Vagina (tissue), 2 donors: Measurements from ENCODE around the gene CNN3.

Experiments
- POLR2A ChIP-seq, 2 donors: fragments of 450-650 bp; IDR thresholded peaks; one replicate each; pipeline ENCODE4 v1.6.1; 2017; ENCODE audit warnings: antibody characterized with exemption in 2 of 2, mild to moderate bottlenecking in 2 of 2, moderate library complexity in 2 of 2
- POLR2AphosphoS5 ChIP-seq, 2 donors: sonication (generic); formaldehyde crosslinking; IDR thresholded peaks; one replicate each; pipeline ENCODE4 v1.9.0; 2017; ENCODE audit warnings: antibody characterized with exemption in 2 of 2, mild to moderate bottlenecking in 2 of 2, low read depth in 1 of 2; ENCODE audit not compliant: insufficient read depth in 1 of 2
- TF ChIP-seq, protein P1 (sequence below), 3 experiments: fragments of 450-650 bp in 2 of 3; fragments of 200-600 bp in 1 of 3; sonication (generic) in 1 of 3; IDR thresholded peaks; one replicate each; pipeline ENCODE4 v1.5.1; 2017 to 2019; ENCODE audit warnings: antibody characterized with exemption in 3 of 3, mild to moderate bottlenecking in 2 of 3, moderate library complexity in 2 of 3

DNA sequence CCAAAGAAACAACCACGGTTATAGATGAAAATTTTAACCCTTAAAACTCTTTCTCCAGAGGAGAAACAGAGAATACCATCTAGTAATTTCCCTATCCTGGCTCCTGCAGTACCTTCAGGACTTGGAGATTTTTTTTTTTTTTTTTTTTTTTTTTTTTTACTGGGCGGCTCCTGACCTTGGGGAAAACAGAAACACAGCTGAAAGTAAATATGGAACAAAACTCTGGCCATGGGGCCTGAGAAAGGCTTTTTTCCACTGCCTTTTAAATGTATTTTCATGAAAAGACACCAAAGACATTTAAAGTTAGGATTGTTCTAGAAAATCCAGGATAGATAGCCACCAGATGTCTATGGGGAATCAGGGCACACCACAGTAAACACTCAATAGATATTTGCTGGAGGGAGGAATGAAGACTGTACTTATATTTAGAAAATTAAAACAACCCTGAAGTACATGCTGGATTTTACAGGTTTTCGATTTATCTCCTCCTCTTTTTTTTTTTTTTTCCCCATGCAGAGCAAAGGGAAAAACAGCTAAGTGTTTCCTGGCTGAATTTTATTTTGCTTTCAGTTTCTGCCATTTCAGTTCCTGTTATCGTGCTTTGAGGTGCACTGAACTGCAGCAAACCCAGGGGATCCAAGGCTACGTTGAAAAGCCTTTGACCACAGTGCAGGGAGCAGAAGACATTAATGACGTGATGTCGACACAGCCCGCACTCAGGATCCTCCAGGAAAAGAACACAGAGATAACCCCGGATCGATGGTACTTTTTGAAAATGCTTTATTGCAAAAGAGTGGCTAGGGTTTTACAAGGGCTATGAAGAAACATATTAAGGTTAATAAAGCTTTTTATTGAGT lies 35.7 kb upstream of the CNN3 start:
- TF ChIP-seq POLR2A (IDR thresholded peaks at IDR 0.05) (no peak), POLR2AphosphoS5 (IDR thresholded peaks at IDR 0.05; ENCODE audit: insufficient read depth in 1 of 2, low read depth in 1 of 2) (peak in 1 of 2 donors; percentile 10)
- TF ChIP-seq, protein P1, sequence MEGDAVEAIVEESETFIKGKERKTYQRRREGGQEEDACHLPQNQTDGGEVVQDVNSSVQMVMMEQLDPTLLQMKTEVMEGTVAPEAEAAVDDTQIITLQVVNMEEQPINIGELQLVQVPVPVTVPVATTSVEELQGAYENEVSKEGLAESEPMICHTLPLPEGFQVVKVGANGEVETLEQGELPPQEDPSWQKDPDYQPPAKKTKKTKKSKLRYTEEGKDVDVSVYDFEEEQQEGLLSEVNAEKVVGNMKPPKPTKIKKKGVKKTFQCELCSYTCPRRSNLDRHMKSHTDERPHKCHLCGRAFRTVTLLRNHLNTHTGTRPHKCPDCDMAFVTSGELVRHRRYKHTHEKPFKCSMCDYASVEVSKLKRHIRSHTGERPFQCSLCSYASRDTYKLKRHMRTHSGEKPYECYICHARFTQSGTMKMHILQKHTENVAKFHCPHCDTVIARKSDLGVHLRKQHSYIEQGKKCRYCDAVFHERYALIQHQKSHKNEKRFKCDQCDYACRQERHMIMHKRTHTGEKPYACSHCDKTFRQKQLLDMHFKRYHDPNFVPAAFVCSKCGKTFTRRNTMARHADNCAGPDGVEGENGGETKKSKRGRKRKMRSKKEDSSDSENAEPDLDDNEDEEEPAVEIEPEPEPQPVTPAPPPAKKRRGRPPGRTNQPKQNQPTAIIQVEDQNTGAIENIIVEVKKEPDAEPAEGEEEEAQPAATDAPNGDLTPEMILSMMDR (IDR thresholded peaks at IDR 0.05) = no peak
